IMR-90 (cell line): ENCODE results near the gene RUNDC3A. TPM values are rescaled to one million over a fixed set of nuclear protein-coding genes. Genes with fewer than 3 reads are reported as not detected.

Experiments
- ATAC-seq: fragments of 200-7000 bp; cut with Tn5 transposase; 2 replicates; pipeline ENCODE4 v1.9.1; 2020; ENCODE audit warnings: low read depth, mild to moderate bottlenecking, moderate library complexity
- BruUV-seq: library from RNA; stranded (reverse); fragments of 400-500 nt; replicated peaks from 2 replicates; lab custom pipeline; 2021; lab: Mats Ljungman, UMichigan
- CTCF ChIA-PET: fragments of 300-600 bp; formaldehyde crosslinking; extraction: SDS; loops from one replicate; lab custom pipeline; 2021; ENCODE audit warnings: antibody characterized with exemption; lab: Yijun Ruan, JAX
- POLR2A ChIA-PET: fragments of 300-600 bp; sonication (Branson Sonifier 250); formaldehyde crosslinking; loops from one replicate; lab custom pipeline; 2022; ENCODE audit warnings: antibody characterized with exemption; ENCODE audit not compliant: unreplicated experiment; lab: Charles Lee
- DNase-seq: peaks from one replicate; pipeline ENCODE4 v3.0.0; 2013
- H2AFZ ChIP-seq: replicated peaks from 2 replicates; pipeline ENCODE3; 2013; ENCODE audit warnings: low read length, mild to moderate bottlenecking; ENCODE audit not compliant: poor library complexity
- H2AK5ac ChIP-seq: 2 replicates; pipeline ENCODE4 v1.6.1; 2013; ENCODE audit warnings: low read depth, low read length, inconsistent platforms
- H2AK9ac ChIP-seq: replicated peaks from 2 replicates; pipeline ENCODE3; 2013; ENCODE audit warnings: mild to moderate bottlenecking, low read depth, low read length, moderate library complexity; ENCODE audit not compliant: poor library complexity
- H2BK120ac ChIP-seq: 2 replicates; pipeline ENCODE4 v1.6.1; 2013; ENCODE audit warnings: low read depth, low read length, inconsistent platforms
- H2BK15ac ChIP-seq: 3 replicates; pipeline ENCODE4 v1.6.1; 2013; ENCODE audit warnings: low read depth, low read length, inconsistent platforms
- H2BK20ac ChIP-seq: 2 replicates; pipeline ENCODE4 v1.6.1; 2013; ENCODE audit warnings: low read depth, mild to moderate bottlenecking, inconsistent platforms, low read length, moderate library complexity
- H2BK5ac ChIP-seq: 2 replicates; pipeline ENCODE4 v1.6.1; 2013; ENCODE audit warnings: mild to moderate bottlenecking, low read depth, low read length, inconsistent platforms; ENCODE audit not compliant: poor library complexity, severe bottlenecking
- H3K14ac ChIP-seq: replicated peaks from 2 replicates; pipeline ENCODE4 v1.6.1; 2013; ENCODE audit warnings: low read depth, low read length, inconsistent platforms
- H3K18ac ChIP-seq: 2 replicates; pipeline ENCODE4 v1.6.1; 2013; ENCODE audit warnings: low read depth, low read length, control low read depth
- H3K23ac ChIP-seq: 2 replicates; pipeline ENCODE4 v1.6.1; 2013; ENCODE audit warnings: low read depth, low read length, inconsistent platforms
- H3K27ac ChIP-seq: 2 replicates; pipeline ENCODE4 v1.5.1; 2013; ENCODE audit warnings: mild to moderate bottlenecking, control low read depth, low read length; ENCODE audit not compliant: insufficient read depth
- H3K27me3 ChIP-seq: 2 replicates; pipeline ENCODE4 v1.6.1; 2013; ENCODE audit warnings: low read length; ENCODE audit not compliant: control insufficient read depth, insufficient read depth
- H3K36me3 ChIP-seq: 2 replicates; pipeline ENCODE4 v1.6.1; 2013; ENCODE audit warnings: low read length, mixed read lengths; ENCODE audit not compliant: control insufficient read depth, insufficient read depth
- H3K4ac ChIP-seq: 2 replicates; pipeline ENCODE4 v1.6.1; 2013; ENCODE audit warnings: low read depth, low read length, inconsistent platforms
- H3K4me1 ChIP-seq: 2 replicates; pipeline ENCODE4 v1.6.1; 2013; ENCODE audit warnings: low read length, mixed read lengths; ENCODE audit not compliant: control insufficient read depth, insufficient read depth
- H3K4me2 ChIP-seq: 2 replicates; pipeline ENCODE4 v1.6.1; 2013; ENCODE audit warnings: low read depth, mild to moderate bottlenecking, control low read depth, low read length, moderate library complexity
- H3K4me3 ChIP-seq: 2 replicates; pipeline ENCODE4 v1.5.1; 2013; ENCODE audit warnings: low read depth, mild to moderate bottlenecking, control low read depth, low read length, moderate library complexity; ENCODE audit not compliant: insufficient read depth
- H3K56ac ChIP-seq: 2 replicates; pipeline ENCODE4 v1.6.1; 2013; ENCODE audit warnings: low read length, inconsistent platforms; ENCODE audit not compliant: insufficient read depth; ENCODE audit errors: extremely low read depth
- H3K79me1 ChIP-seq, 2 experiments: 2 replicates each; pipeline ENCODE4 v1.6.1; 2013; ENCODE audit warnings: low read length in 2 of 2, inconsistent platforms in 1 of 2, low read depth in 1 of 2
- H3K9ac ChIP-seq: 2 replicates; pipeline ENCODE4 v1.6.1; 2013; ENCODE audit warnings: low read depth, low read length, control low read depth
- H3K9me1 ChIP-seq: 2 replicates; pipeline ENCODE4 v1.6.1; 2013; ENCODE audit warnings: low read length, inconsistent platforms; ENCODE audit not compliant: insufficient read depth
- H3K9me3 ChIP-seq: 2 replicates; pipeline ENCODE4 v1.6.1; 2013; ENCODE audit warnings: low read length; ENCODE audit not compliant: control insufficient read depth, insufficient read depth
- H4K20me1 ChIP-seq: 2 replicates; pipeline ENCODE4 v1.6.1; 2013; ENCODE audit warnings: low read length, inconsistent platforms; ENCODE audit not compliant: insufficient read depth
- H4K5ac ChIP-seq: 2 replicates; pipeline ENCODE4 v1.6.1; 2013; ENCODE audit warnings: mild to moderate bottlenecking, low read depth, low read length, control low read depth
- H4K8ac ChIP-seq, 2 experiments: 2 replicates each; pipeline ENCODE4 v1.6.1; 2013; ENCODE audit warnings: low read depth in 2 of 2, low read length in 2 of 2, control low read depth in 1 of 2, inconsistent platforms in 1 of 2
- H4K91ac ChIP-seq: 2 replicates; pipeline ENCODE4 v1.6.1; 2013; ENCODE audit warnings: low read depth, low read length, inconsistent platforms; ENCODE audit not compliant: insufficient read depth
- BHLHE40 ChIP-seq: fragments of 150-350 bp; IDR thresholded peaks from 2 replicates; pipeline ENCODE4 v1.6.1; 2016; ENCODE audit warnings: mild to moderate bottlenecking, low read depth, low read length
- ELK1 ChIP-seq: fragments of 150-350 bp; IDR thresholded peaks from 2 replicates; pipeline ENCODE4 v1.6.1; 2016; ENCODE audit warnings: low read depth, mild to moderate bottlenecking, low read length, moderate library complexity, borderline replicate concordance
- MAZ ChIP-seq: IDR thresholded peaks from 2 replicates; pipeline ENCODE4 v1.6.1; 2012; ENCODE audit warnings: low read depth, mild to moderate bottlenecking, low read length, improper control_type of control experiment, moderate library complexity, borderline replicate concordance
- MXI1 ChIP-seq: IDR thresholded peaks from 2 replicates; pipeline ENCODE4 v1.6.1; 2012; ENCODE audit warnings: low read depth, mild to moderate bottlenecking, low read length, moderate library complexity, borderline replicate concordance
- NFE2L2 ChIP-seq: fragments of 150-350 bp; IDR thresholded peaks from 2 replicates; pipeline ENCODE4 v1.6.1; 2016; ENCODE audit warnings: low read depth, mild to moderate bottlenecking, low read length
- POLR2A ChIP-seq: IDR thresholded peaks from 2 replicates; pipeline ENCODE4 v1.6.1; 2012; ENCODE audit warnings: mild to moderate bottlenecking, low read depth, low read length
- USF2 ChIP-seq: fragments of 150-350 bp; IDR thresholded peaks from 2 replicates; pipeline ENCODE4 v1.6.1; 2017; ENCODE audit warnings: mild to moderate bottlenecking, antibody characterized with exemption, low read length, low read depth
- WGBS, 2 experiments: methylation state at CpG; one replicate each; pipeline versions ENCODE4 v1.1.5 to v1.1.7; 2013; ENCODE audit warnings: missing lambda C conversion rate in 2 of 2; ENCODE audit not compliant: insufficient read length in 1 of 2; ENCODE audit errors: extremely low coverage in 2 of 2; 5-methylcytosine and 5-hydroxymethylcytosine counted together
- dilution Hi-C: fragments of 300-500 bp; cut with HindIII; formaldehyde crosslinking; loops from one replicate; pipeline ENCODE4 v1.14.3; 2018; ENCODE audit warnings: low sequenced_read_pairs; ENCODE audit not compliant: unreplicated experiment
- in situ Hi-C: fragments of 300-500 bp; cut with MboI; formaldehyde crosslinking; loops from 3 replicates; pipeline ENCODE4 v1.14.3; 2019; ENCODE audit warnings: low sequenced_read_pairs, inconsistent platforms, mixed read lengths
- intact Hi-C: fragments of 100-400 bp; cut with micrococcal nuclease; formaldehyde crosslinking; loops from 2 replicates; pipeline ENCODE4 v1.10.0; 2022
- polyA plus RNA-seq, 3 experiments: library from polyadenylated mRNA; depleted of rRNA; stranded (reverse); fragments of >200 nt; gene quantifications; 2 replicates each; pipeline ENCODE4 v1.2.3, GENCODE V29; 2012; ENCODE audit warnings: low replicate concordance in 1 of 3
- total RNA-seq: library from RNA; depleted of rRNA; stranded (reverse); fragments of >200 nt; gene quantifications from 2 replicates; pipeline ENCODE4 v1.2.3, GENCODE V29; 2012

The RUNDC3A gene
- total and polyA plus RNA-seq, 2 of the 4 experiments (the other 2 are of a cell fraction) = under 0.01 to 0.34 TPM

- no peak within 1 kb of the TSS for H2BK120ac ChIP-seq
- peak within 1 kb of the TSS; percentile 32; the same call in 1 of the 2 replicates for H3K56ac ChIP-seq
- in situ Hi-C loops = loop anchor here (5.0 kb wide), 1 partner anchor 102 kb away; no protein-coding TSS in a partner anchor
Measured at GRCh38 chr17:44324571-44325275, 16.3 kb downstream of the RUNDC3A start, which contains the start of gene SLC25A39. TSS of gene SLC25A39 (minus strand) at chr17:44324823. CDS start at chr17:44323562, 1,261 bp downstream.

More at GRCh38 chr17:44324571-44325275, 16.3 kb downstream of the RUNDC3A start, which contains the start of gene SLC25A39:
- Histone ChIP-seq H2AK9ac (peak within 1 kb of the TSS; percentile 98), H4K20me1 (peaks cover 7% of the 10 kb centered on the region), H4K8ac (peak within 1 kb of the TSS; percentile 27 to 82; a peak in 3 of 4 replicates), H2AK5ac (peak within 1 kb of the TSS; percentile 84), H3K4ac (peak within 1 kb of the TSS; percentile 41), H2BK20ac (no peak within 1 kb of the TSS), H4K91ac (peak within 1 kb of the TSS; percentile 55), H3K4me3 (peak within 1 kb of the TSS; percentile 88), H3K18ac (no peak within 1 kb of the TSS), H3K9me3 (no peaks in the 10 kb centered on the region), H3K14ac (peak within 1 kb of the TSS; percentile 24; the same call in 1 of the 2 replicates), H3K27me3 (no peaks in the 10 kb centered on the region), H2AFZ (peak within 1 kb of the TSS; percentile 97), H3K23ac (peak within 1 kb of the TSS; percentile 85; the same call in 1 of the 2 replicates), H3K79me1 (peaks cover 5 to 19% of the 10 kb centered on the region in 2 experiments; a peak in 3 of 4 replicates), H3K9me1 (peaks cover 11% of the 10 kb centered on the region), H3K4me1 (peaks cover 9% of the 10 kb centered on the region), H3K9ac (peak within 1 kb of the TSS; percentile 70), H3K4me2 (peak within 1 kb of the TSS; percentile 96), H3K36me3 (peaks cover 19% of the 10 kb centered on the region; the same call in 1 of the 2 replicates), H2BK5ac (peak within 1 kb of the TSS; percentile 47), H4K5ac (peak within 1 kb of the TSS; percentile 19; the same call in 1 of the 2 replicates), H3K27ac (peak within 1 kb of the TSS; percentile 49), H2BK15ac (no peak within 1 kb of the TSS)
- no peak for TF ChIP-seq NFE2L2
- peak; percentile 41; the same call in 1 of the 2 replicates for TF ChIP-seq POLR2A
- TF ChIP-seq USF2 = peak; percentile 61
- TF ChIP-seq MXI1 = peak; percentile 95
- TF ChIP-seq MAZ = peak; percentile 100
- TF ChIP-seq ELK1 = no peak
- TF ChIP-seq BHLHE40 = 0 out of 2 replicates have a peak, but pooled peaks have one; percentile 2
- WGBS, 2 experiments = 0% methylated on average over 72 of the region's 85 CpGs; no CpG with 5 or more reads in 1 of the 2 experiments
- intact Hi-C loops (loop anchor here (1.0 to 5.0 kb wide), 3 partner anchors 102 to 122 kb away; partner anchors contain the start of gene UBTF), dilution Hi-C loops (no loop called here)
- DNase-seq (peak; percentile 93), ATAC-seq (peak; percentile 95)
- BruUV-seq = no TSS peak
- POLR2A ChIA-PET = no interaction called here
- CTCF ChIA-PET = no interaction called here
